Adrenal gland (tissue), 12 donors: Measurements from ENCODE around the gene KRTAP4-3. TPM values are rescaled to one million over a fixed set of nuclear protein-coding genes. Genes with fewer than 3 reads are reported as not detected.
"Not testable (repeated sequence)": the region's sequence is repeated elsewhere in the genome, so short reads cannot be mapped to it uniquely, and the experiment has no call there.

Experiments
- DNase-seq, 7 donors: peaks; one replicate each; pipeline ENCODE4 v3.0.0-alpha.2; 2019 to 2020
- H3K27ac ChIP-seq, 5 donors: fragments of 200-600 bp; sonication (generic) in 4 of 5; 1 replicate in 3 of 5; 2 replicates in 2 of 5; pipeline versions ENCODE4 v1.5.1 to v1.8.0; 2016 to 2020; ENCODE audit warnings: mild to moderate bottlenecking in 1 of 5
- H3K27me3 ChIP-seq: fragments of 200-600 bp; 2 replicates; pipeline ENCODE4 v1.8.0; 2021
- H3K36me3 ChIP-seq, 2 donors: fragments of 200-600 bp; replicated peaks in 1 of 2; 1 replicate in 1 of 2; 2 replicates in 1 of 2; pipeline versions ENCODE4 v1.5.1 to v1.8.0; 2018 to 2022
- H3K4me1 ChIP-seq, 2 donors: fragments of 200-600 bp; replicated peaks in 1 of 2; 1 replicate in 1 of 2; 2 replicates in 1 of 2; pipeline versions ENCODE4 v1.5.1 to v1.8.0; 2018 to 2021
- H3K4me3 ChIP-seq, 4 donors: fragments of 200-600 bp; sonication (generic) in 3 of 4; one replicate each; pipeline ENCODE4 v1.5.1; 2016 to 2018
- H3K9me3 ChIP-seq, 3 donors: fragments of 200-600 bp; sonication (generic) in 1 of 3; replicated peaks in 1 of 3; 1 replicate in 2 of 3; 2 replicates in 1 of 3; pipeline versions ENCODE4 v1.5.1 to v1.8.0; 2016 to 2021
- POLR2A ChIP-seq, 2 donors: fragments of 450-650 bp; IDR thresholded peaks; one replicate each; pipeline ENCODE4 v1.6.1; 2017; ENCODE audit warnings: antibody characterized with exemption in 2 of 2, mild to moderate bottlenecking in 2 of 2, moderate library complexity in 1 of 2
- WGBS, 4 donors: extraction: QIAGEN DNeasy Blood & Tissue Kit in 2 of 4; methylation state at CpG; one replicate each; pipeline versions ENCODE4 v1.1.5 to v1.1.7; 2013 to 2017; 5-methylcytosine and 5-hydroxymethylcytosine counted together
- intact Hi-C, 2 donors: fragments of 100-400 bp; cut with DNase I; formaldehyde crosslinking; loops; one replicate each; pipeline versions ENCODE4 v1.14.1 to v1.15.0; 2022 to 2023
- polyA plus RNA-seq, 3 donors: library from polyadenylated mRNA; stranded (reverse); fragments of 200-250 nt in 2 of 3; fragments of 350-450 nt in 1 of 3; fragmentation: Illumina TruSeq in 1 of 3; extraction: RNeasy Lipid Tissue Mini Kit (QIAGEN cat#74804) in 1 of 3; gene quantifications; one replicate each; pipeline ENCODE4 v1.2.3, GENCODE V29; 2013 to 2014
- total RNA-seq, 9 donors: library from RNA; depleted of rRNA in 4 of 9; stranded (reverse); fragments of >200 nt in 4 of 9; fragments of 120-200 nt in 1 of 9; fragmentation: NEBNext Ultra II Directional in 1 of 9; extraction: Animal tissue kit (Norgen Biotek cat#: 25700) in 1 of 9; gene quantifications; one replicate each; pipeline versions ENCODE4 v1.1.0 to v1.2.4, GENCODE V29; 2013 to 2023
- TF ChIP-seq, protein P1 (sequence below), 6 experiments: fragments of 450-650 bp in 4 of 6; fragments of 200-600 bp in 2 of 6; sonication (generic) in 1 of 6; IDR thresholded peaks; 1 replicate in 5 of 6; 2 replicates in 1 of 6; pipeline versions ENCODE4 v1.5.1 to v1.8.0; 2016 to 2021; ENCODE audit warnings: antibody characterized with exemption in 6 of 6, mild to moderate bottlenecking in 2 of 6, moderate library complexity in 1 of 6
- donor health status: healthy with polysubstance abuse.
- donor health status: Bipolar disorder and iron deficiency.
- donor health status: DM: yes; HTN: yes; CAD: no.
- donor health status: DM: no; HTN: no; CAD: no.
- donor health status: DM: no; HTN: no; CAD: no.
- donor health status: DM: yes; HTN: yes; CAD: no.

The KRTAP4-3 gene
- total and polyA plus RNA-seq, 12 donors = not detected

GRCh38 chr17:41163828-41164227, 4.2 kb downstream of the KRTAP4-3 start:
- intact Hi-C loops = no loop called here
- Histone ChIP-seq H3K36me3 (no peaks in the 10 kb centered on the region), H3K27me3 (no peaks in the 10 kb centered on the region), H3K9me3 (no peaks in the 10 kb centered on the region), H3K4me3 (no peak overlapping the region), H3K4me1 (no peaks in the 10 kb centered on the region), H3K27ac (no peak overlapping the region)
- DNase-seq = no peak
- no peak for TF ChIP-seq POLR2A (IDR thresholded peaks at IDR 0.05)
- TF ChIP-seq, protein P1, sequence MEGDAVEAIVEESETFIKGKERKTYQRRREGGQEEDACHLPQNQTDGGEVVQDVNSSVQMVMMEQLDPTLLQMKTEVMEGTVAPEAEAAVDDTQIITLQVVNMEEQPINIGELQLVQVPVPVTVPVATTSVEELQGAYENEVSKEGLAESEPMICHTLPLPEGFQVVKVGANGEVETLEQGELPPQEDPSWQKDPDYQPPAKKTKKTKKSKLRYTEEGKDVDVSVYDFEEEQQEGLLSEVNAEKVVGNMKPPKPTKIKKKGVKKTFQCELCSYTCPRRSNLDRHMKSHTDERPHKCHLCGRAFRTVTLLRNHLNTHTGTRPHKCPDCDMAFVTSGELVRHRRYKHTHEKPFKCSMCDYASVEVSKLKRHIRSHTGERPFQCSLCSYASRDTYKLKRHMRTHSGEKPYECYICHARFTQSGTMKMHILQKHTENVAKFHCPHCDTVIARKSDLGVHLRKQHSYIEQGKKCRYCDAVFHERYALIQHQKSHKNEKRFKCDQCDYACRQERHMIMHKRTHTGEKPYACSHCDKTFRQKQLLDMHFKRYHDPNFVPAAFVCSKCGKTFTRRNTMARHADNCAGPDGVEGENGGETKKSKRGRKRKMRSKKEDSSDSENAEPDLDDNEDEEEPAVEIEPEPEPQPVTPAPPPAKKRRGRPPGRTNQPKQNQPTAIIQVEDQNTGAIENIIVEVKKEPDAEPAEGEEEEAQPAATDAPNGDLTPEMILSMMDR (IDR thresholded peaks at IDR 0.05) = no peak
- 64 to 77% (median 71%) methylated on average over 7 of the region's 7 CpGs for WGBS, 4 donors

- no peaks in the 10 kb centered on the region for H3K36me3 ChIP-seq
- WGBS, 4 donors = 88 to 96% (median 91%) methylated on average over 1 of the region's 1 CpG
- no peak within 1 kb of the TSS for H3K4me3 ChIP-seq
- no peaks in the 10 kb centered on the region for H3K4me1 ChIP-seq
- no peak within 1 kb of the TSS for H3K27ac ChIP-seq
- no peak for DNase-seq
- no peaks in the 10 kb centered on the region for H3K9me3 ChIP-seq
- intact Hi-C loops = no loop called here
- H3K27me3 ChIP-seq = no peaks in the 10 kb centered on the region
- no peak for TF ChIP-seq POLR2A (IDR thresholded peaks at IDR 0.05)
- TF ChIP-seq, protein P1 (IDR thresholded peaks at IDR 0.05) = no peak
Measured at GRCh38 chr17:41160648-41161047, 7.4 kb downstream of the KRTAP4-3 start, which contains the start of gene KRTAP4-4. TSS of gene KRTAP4-4 (minus strand) at chr17:41160748. CDS start at chr17:41160691, 57 bp downstream.

- H3K4me3 ChIP-seq, H3K27me3 ChIP-seq, DNase-seq, H3K4me1 ChIP-seq, H3K36me3 ChIP-seq, intact Hi-C loops, H3K27ac ChIP-seq, H3K9me3 ChIP-seq: not testable (repeated sequence)
- 88 to 100% (median 94%) methylated on average over 3 of the region's 3 CpGs; no CpG with 5 or more reads in 1 of the 4 donors for WGBS, 4 donors
Measured at GRCh38 chr17:41160190-41160589, 7.8 kb downstream of the KRTAP4-3 start.

DNA sequence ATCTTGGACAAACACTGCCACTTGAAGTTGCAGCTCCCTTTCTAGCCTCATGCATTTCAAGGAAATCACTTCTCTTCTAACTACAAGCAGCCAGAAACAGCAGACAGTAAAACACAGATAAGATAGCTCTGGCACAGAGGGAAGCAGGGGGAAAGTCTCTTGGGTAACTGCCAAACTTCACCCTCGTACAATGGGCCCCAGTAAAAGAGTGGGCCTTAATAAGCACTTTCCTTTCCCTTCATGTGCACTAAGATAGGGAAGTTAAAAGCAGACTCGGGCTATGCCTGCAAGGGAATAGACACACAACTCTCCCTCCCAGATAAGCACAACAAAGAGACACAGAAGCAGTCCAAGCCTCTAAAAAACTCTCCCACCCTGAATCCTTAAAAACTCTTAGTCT, 14.2 kb downstream of the KRTAP4-3 start:
- Histone ChIP-seq H3K4me1 (no peaks in the 10 kb centered on the region), H3K27ac (no peak overlapping the region), H3K4me3 (no peak overlapping the region), H3K27me3 (peaks cover 8% of the 10 kb centered on the region), H3K36me3 (no peaks in the 10 kb centered on the region), H3K9me3 (no peaks in the 10 kb centered on the region)
- TF ChIP-seq, protein P1 (IDR thresholded peaks at IDR 0.05) = no peak
- TF ChIP-seq POLR2A (IDR thresholded peaks at IDR 0.05) = no peak
- 20 to 37% (median 32%) methylated on average over 2 of the region's 2 CpGs for WGBS, 4 donors
- DNase-seq = no peak
- intact Hi-C loops = no loop called here

DNA sequence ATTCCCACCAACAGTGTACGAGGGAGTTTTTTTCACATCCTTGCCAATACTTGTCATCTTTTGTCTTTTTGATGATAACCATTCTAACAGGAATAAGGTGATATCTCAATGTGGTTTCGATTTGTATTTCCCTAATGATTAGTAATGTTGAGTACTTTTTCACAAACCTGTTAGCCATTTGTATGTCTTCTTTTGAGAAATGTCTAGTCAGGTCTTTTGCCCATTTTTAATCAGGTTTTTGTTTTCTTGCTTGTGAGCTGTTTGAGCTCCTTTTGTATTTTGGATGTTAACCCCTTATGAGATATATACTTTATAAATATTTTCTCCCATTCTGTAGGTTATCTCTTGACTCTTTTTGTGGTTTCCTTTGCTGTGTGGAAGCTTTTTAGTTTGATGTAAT, 16.5 kb downstream of the KRTAP4-3 start:
- 66 to 84% (median 72%) methylated on average over 2 of the region's 2 CpGs for WGBS, 4 donors
- no peaks in the 10 kb centered on the region for H3K36me3 ChIP-seq
- TF ChIP-seq, protein P1 (IDR thresholded peaks at IDR 0.05) = no peak
- no peak for TF ChIP-seq POLR2A (IDR thresholded peaks at IDR 0.05)
- intact Hi-C loops = no loop called here
- H3K27ac ChIP-seq = no peak overlapping the region
- H3K27me3 ChIP-seq = peaks cover 12% of the 10 kb centered on the region
- H3K4me3 ChIP-seq = no peak overlapping the region
- DNase-seq = no peak
- H3K9me3 ChIP-seq = no peaks in the 10 kb centered on the region
- H3K4me1 ChIP-seq = no peaks in the 10 kb centered on the region
